Measurements from ENCODE around the gene RFLNA.
"Not testable (repeated sequence)": the region's sequence is repeated elsewhere in the genome, so short reads cannot be mapped to it uniquely, and the experiment has no call there.

The RFLNA gene

GRCh38 chr12:124322271-124322998 is 27.5 kb downstream of the RFLNA start:
- Histone ChIP-seq H2BK5ac (ENCODE audit: low read depth, low read length, poor library complexity) (no peak overlapping the region), H2BK12ac (ENCODE audit: low read length) (no peak overlapping the region), H3K4me2 (ENCODE audit: low read length) (no peak overlapping the region), H3K79me2 (ENCODE audit: control insufficient read depth, insufficient read depth, low read length, poor library complexity) (no peaks in the 10 kb centered on the region), H4K12ac (ENCODE audit: low read depth, low read length) (no peak overlapping the region), H2AFZ (ENCODE audit: insufficient read depth, low read length, poor library complexity) (no peak overlapping the region), H3K4ac (ENCODE audit: low read depth, low read length) (no peak overlapping the region), H3K36me3 (ENCODE audit: control insufficient read depth in 1 of 2, insufficient read depth in 2 of 2, low read length in 2 of 2) (peaks cover 36 to 40% of the 10 kb centered on the region in 2 experiments), H3K27ac (ENCODE audit: low read depth, low read length) (no peak overlapping the region), H3K4me1 (ENCODE audit: control insufficient read depth in 1 of 2, insufficient read depth in 2 of 2, low read length in 2 of 2) (no peaks in the 10 kb centered on the region), H3K4me3 (ENCODE audit: low read depth, low read length) (no peak overlapping the region), H3K18ac (ENCODE audit: low read length) (no peak overlapping the region), H2AK5ac (ENCODE audit: low read length) (no peak overlapping the region), H3K9me3 (ENCODE audit: insufficient read depth, low read depth, low read length) (peaks cover 19% of the 10 kb centered on the region), H3K14ac (ENCODE audit: low read length) (no peak overlapping the region), H3K23ac (ENCODE audit: low read length) (no peak overlapping the region), H3K27me3 (ENCODE audit: insufficient read depth, low read length) (no peaks in the 10 kb centered on the region), H3K79me1 (ENCODE audit: low read length) (no peaks in the 10 kb centered on the region), H4K91ac (ENCODE audit: low read depth, low read length) (no peak overlapping the region), H4K8ac (ENCODE audit: low read depth, low read length) (no peak overlapping the region), H3K9ac (ENCODE audit: low read length) (no peak overlapping the region), H2BK120ac (ENCODE audit: insufficient read depth, low read length, poor library complexity) (no peak overlapping the region)
- DNase-seq = peak; percentile 4 to 20
- WGBS (ENCODE audit: extremely low coverage, insufficient coverage, insufficient read length) = no CpG with 5 or more reads among the region's 10 CpGs

DNA sequence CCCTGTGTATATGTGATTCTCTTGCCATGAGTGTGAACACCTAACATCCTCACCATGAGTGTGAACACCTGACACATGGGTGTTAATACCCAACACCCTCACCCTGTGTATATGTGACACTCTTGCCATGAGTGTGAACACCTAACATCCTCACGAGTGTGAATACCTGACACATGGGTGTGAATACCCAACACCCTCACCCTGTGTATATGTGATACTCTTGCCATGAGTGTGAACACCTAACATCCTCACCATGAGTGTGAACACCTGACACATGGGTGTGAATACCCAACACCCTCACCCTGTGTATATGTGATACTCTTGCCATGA is 28.1 kb downstream of the RFLNA start:
- not testable (repeated sequence) for H3K4ac ChIP-seq (ENCODE audit: low read depth, low read length); H3K79me2 ChIP-seq (ENCODE audit: control insufficient read depth, insufficient read depth, low read length, poor library complexity); H2BK120ac ChIP-seq (ENCODE audit: insufficient read depth, low read length, poor library complexity); H3K4me3 ChIP-seq (ENCODE audit: low read depth, low read length); H4K91ac ChIP-seq (ENCODE audit: low read depth, low read length); H3K79me1 ChIP-seq (ENCODE audit: low read length); H3K4me2 ChIP-seq (ENCODE audit: low read length); H2AK5ac ChIP-seq (ENCODE audit: low read length); H4K12ac ChIP-seq (ENCODE audit: low read depth, low read length); H3K27ac ChIP-seq (ENCODE audit: low read depth, low read length); H3K14ac ChIP-seq (ENCODE audit: low read length); H2BK12ac ChIP-seq (ENCODE audit: low read length); H3K4me1 ChIP-seq (ENCODE audit: control insufficient read depth in 1 of 2, insufficient read depth in 2 of 2, low read length in 2 of 2); H3K27me3 ChIP-seq (ENCODE audit: insufficient read depth, low read length); H2AFZ ChIP-seq (ENCODE audit: insufficient read depth, low read length, poor library complexity); DNase-seq; H2BK5ac ChIP-seq (ENCODE audit: low read depth, low read length, poor library complexity); H4K8ac ChIP-seq (ENCODE audit: low read depth, low read length); H3K23ac ChIP-seq (ENCODE audit: low read length); H3K9ac ChIP-seq (ENCODE audit: low read length); H3K18ac ChIP-seq (ENCODE audit: low read length)
- H3K9me3 ChIP-seq (ENCODE audit: insufficient read depth, low read depth, low read length) = peaks cover 19% of the 10 kb centered on the region
- peaks cover 41% of the 10 kb centered on the region in 2 experiments for H3K36me3 ChIP-seq (ENCODE audit: control insufficient read depth in 1 of 2, insufficient read depth in 2 of 2, low read length in 2 of 2)
- WGBS (ENCODE audit: extremely low coverage, insufficient coverage, insufficient read length) = no CpG with 5 or more reads among the region's 1 CpG

DNA sequence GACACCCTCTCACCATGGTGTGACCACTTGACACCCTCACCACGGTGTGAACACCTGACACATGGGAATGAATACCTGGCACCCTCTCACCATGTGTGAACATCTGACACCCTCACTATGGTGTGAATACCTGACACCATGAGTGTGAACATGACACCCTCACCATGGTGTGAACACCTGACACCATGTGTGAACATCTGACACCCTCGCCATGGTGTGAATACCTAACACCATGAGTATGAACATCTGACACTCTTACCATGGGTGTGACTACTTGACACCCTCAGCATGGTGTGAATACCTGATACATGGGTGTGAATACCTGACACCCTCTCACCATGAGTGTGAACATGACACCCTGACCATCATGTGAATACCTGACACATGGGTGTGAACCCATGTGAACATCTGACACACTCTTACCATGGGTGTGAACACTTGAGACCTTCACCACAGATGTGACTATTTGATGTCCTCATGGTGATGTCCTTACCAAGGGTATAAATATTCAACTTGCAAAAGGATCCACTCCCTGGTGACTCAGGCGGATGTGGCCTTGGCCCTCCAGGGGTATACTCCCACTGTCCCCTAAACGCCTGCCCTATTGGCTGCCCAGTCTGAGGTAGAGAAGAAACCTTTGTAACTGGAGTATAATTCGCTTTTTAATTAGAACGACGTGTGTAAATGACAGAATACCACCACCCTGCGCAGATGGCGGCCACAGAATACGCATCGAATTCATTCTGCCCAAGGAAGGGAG is 29.1 kb downstream of the RFLNA start:
- Histone ChIP-seq H3K79me2 (ENCODE audit: control insufficient read depth, insufficient read depth, low read length, poor library complexity) (no peaks in the 10 kb centered on the region), H3K9ac (ENCODE audit: low read length) (peak overlapping the region; percentile 29), H3K36me3 (ENCODE audit: control insufficient read depth in 1 of 2, insufficient read depth in 2 of 2, low read length in 2 of 2) (peaks cover 50 to 51% of the 10 kb centered on the region in 2 experiments), H3K4ac (ENCODE audit: low read depth, low read length) (no peak overlapping the region), H3K18ac (ENCODE audit: low read length) (no peak overlapping the region), H2BK12ac (ENCODE audit: low read length) (no peak overlapping the region), H3K4me1 (ENCODE audit: control insufficient read depth in 1 of 2, insufficient read depth in 2 of 2, low read length in 2 of 2) (no peaks in the 10 kb centered on the region), H2BK5ac (ENCODE audit: low read depth, low read length, poor library complexity) (no peak overlapping the region), H3K9me3 (ENCODE audit: insufficient read depth, low read depth, low read length) (peaks cover 19% of the 10 kb centered on the region), H3K79me1 (ENCODE audit: low read length) (no peaks in the 10 kb centered on the region), H2BK120ac (ENCODE audit: insufficient read depth, low read length, poor library complexity) (no peak overlapping the region), H3K23ac (ENCODE audit: low read length) (no peak overlapping the region), H2AFZ (ENCODE audit: insufficient read depth, low read length, poor library complexity) (no peak overlapping the region), H3K4me2 (ENCODE audit: low read length) (no peak overlapping the region), H3K14ac (ENCODE audit: low read length) (no peak overlapping the region), H4K8ac (ENCODE audit: low read depth, low read length) (no peak overlapping the region), H3K27me3 (ENCODE audit: insufficient read depth, low read length) (no peaks in the 10 kb centered on the region), H3K27ac (ENCODE audit: low read depth, low read length) (no peak overlapping the region), H4K91ac (ENCODE audit: low read depth, low read length) (no peak overlapping the region), H3K4me3 (ENCODE audit: low read depth, low read length) (no peak overlapping the region), H4K12ac (ENCODE audit: low read depth, low read length) (no peak overlapping the region), H2AK5ac (ENCODE audit: low read length) (no peak overlapping the region)
- no CpG with 5 or more reads among the region's 11 CpGs for WGBS (ENCODE audit: extremely low coverage, insufficient coverage, insufficient read length)
- DNase-seq = no peak

DNA sequence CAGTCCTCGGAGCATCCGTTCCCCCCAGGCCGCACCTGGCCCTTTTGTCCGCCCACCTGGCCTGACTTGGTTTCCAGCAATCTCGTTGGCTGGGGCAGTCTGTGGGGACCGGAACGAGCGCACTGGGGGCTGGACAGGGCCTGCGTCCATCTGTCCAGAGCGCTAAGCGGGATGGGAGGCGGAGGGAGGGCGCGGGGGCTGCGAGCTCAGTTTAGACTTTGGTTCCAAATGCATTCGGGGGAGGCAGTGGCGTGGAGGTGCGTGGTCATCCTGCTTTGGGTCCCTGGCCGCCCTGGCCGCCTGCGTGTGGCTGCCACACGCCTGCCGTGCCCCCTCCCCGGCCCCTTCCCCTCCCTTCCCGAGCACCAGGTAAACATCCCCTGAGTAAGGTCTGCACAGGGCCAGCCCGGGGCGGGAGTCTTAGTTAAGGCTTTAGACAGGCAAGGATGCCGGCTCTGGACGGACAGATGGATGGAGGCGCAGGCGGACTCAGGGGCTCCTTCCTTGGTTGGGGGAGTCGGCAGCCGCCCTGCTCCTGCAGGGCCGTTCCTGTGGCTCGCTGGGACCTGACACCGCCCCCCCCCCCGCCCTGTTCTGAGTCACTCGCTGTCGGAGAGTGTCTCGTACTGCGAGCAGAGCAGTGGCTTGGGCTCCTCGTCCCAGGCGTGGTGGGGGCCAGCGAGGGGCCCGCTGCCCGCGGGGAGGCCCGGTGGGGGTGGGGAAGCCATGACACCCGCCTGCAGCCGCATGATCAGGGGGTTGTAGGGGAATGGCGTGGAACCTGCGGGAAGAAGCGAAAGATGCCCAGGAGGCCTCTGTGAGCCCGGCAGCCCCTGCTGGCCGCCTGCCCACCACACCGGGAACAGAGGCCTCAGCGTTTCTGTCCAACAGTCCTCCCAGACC is 30.2 kb downstream of the RFLNA start:
- H3K27ac ChIP-seq (ENCODE audit: low read depth, low read length) = no peak overlapping the region
- H3K9ac ChIP-seq (ENCODE audit: low read length) = no peak overlapping the region
- no peak overlapping the region for H2AK5ac ChIP-seq (ENCODE audit: low read length)
- no peak overlapping the region for H4K12ac ChIP-seq (ENCODE audit: low read depth, low read length)
- no peak overlapping the region for H3K23ac ChIP-seq (ENCODE audit: low read length)
- H2BK5ac ChIP-seq (ENCODE audit: low read depth, low read length, poor library complexity) = no peak overlapping the region
- no peak overlapping the region for H4K8ac ChIP-seq (ENCODE audit: low read depth, low read length)
- H3K14ac ChIP-seq (ENCODE audit: low read length) = no peak overlapping the region
- H3K4me2 ChIP-seq (ENCODE audit: low read length) = no peak overlapping the region
- H3K4ac ChIP-seq (ENCODE audit: low read depth, low read length) = no peak overlapping the region
- no peak overlapping the region for H4K91ac ChIP-seq (ENCODE audit: low read depth, low read length)
- no CpG with 5 or more reads among the region's 57 CpGs for WGBS (ENCODE audit: extremely low coverage, insufficient coverage, insufficient read length)
- peaks cover 54 to 58% of the 10 kb centered on the region in 2 experiments for H3K36me3 ChIP-seq (ENCODE audit: control insufficient read depth in 1 of 2, insufficient read depth in 2 of 2, low read length in 2 of 2)
- H2BK12ac ChIP-seq (ENCODE audit: low read length) = no peak overlapping the region
- no peaks in the 10 kb centered on the region for H3K27me3 ChIP-seq (ENCODE audit: insufficient read depth, low read length)
- no peak overlapping the region for H3K4me3 ChIP-seq (ENCODE audit: low read depth, low read length)
- no peaks in the 10 kb centered on the region for H3K79me2 ChIP-seq (ENCODE audit: control insufficient read depth, insufficient read depth, low read length, poor library complexity)
- H3K18ac ChIP-seq (ENCODE audit: low read length) = no peak overlapping the region
- H2AFZ ChIP-seq (ENCODE audit: insufficient read depth, low read length, poor library complexity) = no peak overlapping the region
- H3K79me1 ChIP-seq (ENCODE audit: low read length) = no peaks in the 10 kb centered on the region
- no peak for DNase-seq
- H3K4me1 ChIP-seq (ENCODE audit: control insufficient read depth in 1 of 2, insufficient read depth in 2 of 2, low read length in 2 of 2) = no peaks in the 10 kb centered on the region
- H3K9me3 ChIP-seq (ENCODE audit: insufficient read depth, low read depth, low read length) = peaks cover 19% of the 10 kb centered on the region
- H2BK120ac ChIP-seq (ENCODE audit: insufficient read depth, low read length, poor library complexity) = no peak overlapping the region

All from trophoblast cell (in vitro differentiated cells and primary cell).